Activated naive CD4-positive, alpha-beta T cell treated with anti-CD3 and anti-CD28 coated beads for 36 hours (primary cell): Measurements from ENCODE around the gene ZZZ3. TPM values are rescaled to one million over a fixed set of nuclear protein-coding genes. Genes with fewer than 3 reads are reported as not detected.

Source experiments
- CTCF ChIA-PET: fragments of 350-600 bp; sonication (Branson Sonifier 250); formaldehyde crosslinking; loops from one replicate; lab custom pipeline; 2021; ENCODE audit warnings: antibody characterized with exemption; lab: Charles Lee
- DNase-seq: peaks from one replicate; pipeline ENCODE4 v3.0.0-alpha.2; 2020
- H3K27ac Mint-ChIP-seq: one replicate; pipeline ENCODE4 v1.8.0; 2021; ENCODE audit warnings: mild to moderate bottlenecking, mixed read lengths
- H3K27me3 Mint-ChIP-seq: one replicate; pipeline ENCODE4 v1.8.0; 2021; ENCODE audit warnings: low read depth, mixed read lengths
- H3K36me3 Mint-ChIP-seq: one replicate; pipeline ENCODE4 v1.8.0; 2021; ENCODE audit warnings: low read depth, mixed read lengths
- H3K4me1 Mint-ChIP-seq: one replicate; pipeline ENCODE4 v1.8.0; 2021; ENCODE audit warnings: low read depth, mixed read lengths
- H3K4me3 Mint-ChIP-seq: one replicate; pipeline ENCODE4 v1.8.0; 2021; ENCODE audit warnings: mild to moderate bottlenecking, moderate library complexity, mixed read lengths
- H3K9me3 Mint-ChIP-seq: one replicate; pipeline ENCODE4 v1.8.0; 2021; ENCODE audit warnings: mixed read lengths
- intact Hi-C: fragments of 100-400 bp; cut with micrococcal nuclease; formaldehyde crosslinking; loops from one replicate; pipeline ENCODE4 v1.15.1; 2023
- total RNA-seq, 2 experiments: library from RNA; stranded (reverse); gene quantifications; one replicate each; pipeline ENCODE4 v1.2.3, GENCODE V29; 2021

Gene ZZZ3
- total RNA-seq, 2 experiments from 2014 or later = 36.6 to 39.3 TPM

GRCh38 chr1:77642196-77642595, 40.3 kb downstream of the ZZZ3 start:
- Mint-ChIP-seq H3K4me1 (peaks cover 8% of the 10 kb centered on the region), H3K27me3 (no peaks in the 10 kb centered on the region), H3K4me3 (no peak overlapping the region), H3K36me3 (peaks cover 17% of the 10 kb centered on the region), H3K9me3 (no peaks in the 10 kb centered on the region), H3K27ac (no peak overlapping the region)
- DNase-seq = no peak
- intact Hi-C loops = no loop called here
- CTCF ChIA-PET = no interaction called here

GRCh38 chr1:77639557-77640069, 42.8 kb downstream of the ZZZ3 start:
- no peak for DNase-seq
- Mint-ChIP-seq H3K36me3 (peaks cover 11% of the 10 kb centered on the region), H3K9me3 (no peaks in the 10 kb centered on the region), H3K27me3 (no peaks in the 10 kb centered on the region), H3K4me3 (no peak overlapping the region), H3K27ac (no peak overlapping the region), H3K4me1 (peaks cover 5% of the 10 kb centered on the region)
- intact Hi-C loops = no loop called here
- CTCF ChIA-PET = interaction anchor here (0.6 kb wide), 1 partner anchor 202 kb away, joined by 5 read pairs; no protein-coding TSS in a partner anchor

GRCh38 chr1:77639056-77639455, 43.4 kb downstream of the ZZZ3 start:
- DNase-seq = no peak
- Mint-ChIP-seq H3K4me1 (peaks cover 4% of the 10 kb centered on the region), H3K36me3 (peaks cover 12% of the 10 kb centered on the region), H3K4me3 (no peak overlapping the region), H3K27me3 (no peaks in the 10 kb centered on the region), H3K9me3 (no peaks in the 10 kb centered on the region), H3K27ac (no peak overlapping the region)
- CTCF ChIA-PET = interaction anchor here (0.6 kb wide), 1 partner anchor 202 kb away, joined by 5 read pairs; no protein-coding TSS in a partner anchor
- intact Hi-C loops = no loop called here

DNA sequence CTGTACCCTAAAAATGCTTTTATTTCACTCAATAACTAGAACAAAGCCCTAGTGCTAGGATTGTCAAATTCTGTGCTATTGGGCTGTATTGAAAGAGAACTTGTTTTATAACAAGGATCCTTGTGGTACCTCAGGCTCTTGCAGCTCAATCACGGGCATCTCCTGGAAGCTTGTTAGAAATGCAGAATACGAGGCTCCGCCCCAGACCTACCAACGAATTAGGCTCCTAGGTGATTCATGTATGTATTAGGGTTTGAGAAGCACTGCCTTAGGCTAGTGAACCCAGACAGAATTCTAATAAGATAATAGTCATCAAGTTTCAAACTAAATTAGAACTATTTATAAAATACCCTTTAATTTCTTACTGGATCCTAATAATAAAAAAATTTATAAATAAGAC, 45.6 kb downstream of the ZZZ3 start:
- intact Hi-C loops = no loop called here
- no peak for DNase-seq
- Mint-ChIP-seq H3K27me3 (no peaks in the 10 kb centered on the region), H3K4me1 (peaks cover 2% of the 10 kb centered on the region), H3K36me3 (peaks cover 25% of the 10 kb centered on the region), H3K9me3 (no peaks in the 10 kb centered on the region), H3K4me3 (no peak overlapping the region), H3K27ac (no peak overlapping the region)
- CTCF ChIA-PET = no interaction called here

Other genes starting within 250 kb of the ZZZ3 start
- 10 to 100 TPM; 32.6 to 35.6 TPM for gene USP33, start 77.2 kb upstream of the ZZZ3 start, total RNA-seq
- gene MIGA1, start 97.0 kb upstream of the ZZZ3 start, total RNA-seq = 1 to 10 TPM; 7.7 to 8.8 TPM
- gene NEXN, start 206.0 kb upstream of the ZZZ3 start, total RNA-seq = 1 to 10 TPM; 1.7 to 1.9 TPM